HCT116 (cell line): ENCODE results near the gene ADAMTS6. TPM values are rescaled to one million over a fixed set of nuclear protein-coding genes. Genes with fewer than 3 reads are reported as not detected.

Experiments used
- ATAC-seq: fragments of 200-7000 bp; cut with Tn5 transposase; 2 replicates; pipeline ENCODE4 v1.9.1; 2020; ENCODE audit warnings: mild to moderate bottlenecking, moderate library complexity
- BruUV-seq: library from RNA; stranded (reverse); fragments of 400-500 nt; replicated peaks from 2 replicates; lab custom pipeline; 2021; lab: Mats Ljungman, UMichigan
- CTCF ChIA-PET: fragments of 300-600 bp; sonication (Branson Sonifier 250); formaldehyde crosslinking; loops from one replicate; lab custom pipeline; 2021; ENCODE audit warnings: antibody characterized with exemption; lab: Charles Lee
- POLR2A ChIA-PET: fragments of 300-600, 350-600 bp; sonication (Branson Sonifier 250); formaldehyde crosslinking; loops from one replicate; lab custom pipeline; 2021; ENCODE audit warnings: antibody characterized with exemption; lab: Charles Lee
- RAD21 ChIA-PET, 2 experiments: fragments of 300-600 bp; sonication (Branson Sonifier 250); formaldehyde crosslinking; loops; one replicate each; lab custom pipeline; 2023; ENCODE audit warnings: low total read pairs in 2 of 2; ENCODE audit not compliant: uncharacterized antibody in 2 of 2, unreplicated experiment in 2 of 2, low non-redundant PET in 1 of 2; lab: Charles Lee
- DNase-seq: peaks from one replicate; pipeline ENCODE4 v3.0.0-alpha.2; 2010; ENCODE audit warnings: low read depth, low spot score
- H2AFZ ChIP-seq: fragments of 200-600 bp; shearing (Covaris generic), sonication (generic); 2 replicates; pipeline ENCODE4 v1.6.1; 2017; ENCODE audit warnings: low read depth, mixed run types, mixed read lengths, antibody characterized with exemption, low read length; ENCODE audit not compliant: poor library complexity, severe bottlenecking
- H3K27ac ChIP-seq: 2 replicates; pipeline ENCODE4 v1.5.1; 2012; ENCODE audit warnings: low read depth, low read length
- H3K27me3 ChIP-seq: fragments of 200-600 bp; sonication (generic); 2 replicates; pipeline ENCODE4 v1.6.1; 2016; ENCODE audit warnings: mixed run types, low read length, mixed read lengths; ENCODE audit not compliant: insufficient read depth
- H3K36me3 ChIP-seq, 2 experiments: fragments of 200-500 bp in 1 of 2; fragments of 200-600 bp in 1 of 2; sonication (Bioruptor generic) in 1 of 2; sonication (generic) in 1 of 2; 2 replicates each; pipeline versions ENCODE4 v1.5.1 to v1.6.1; 2014 to 2016; ENCODE audit warnings: low read length in 2 of 2, inconsistent platforms in 1 of 2, mixed read lengths in 1 of 2, mixed run types in 1 of 2; ENCODE audit not compliant: insufficient read depth in 2 of 2, control insufficient read depth in 1 of 2
- H3K4me1 ChIP-seq, 2 experiments: fragments of 200-600 bp in 1 of 2; sonication (generic) in 1 of 2; 2 replicates each; pipeline versions ENCODE4 v1.5.1 to v1.6.1; 2012 to 2017; ENCODE audit warnings: low read length in 2 of 2, inconsistent platforms in 1 of 2, mild to moderate bottlenecking in 1 of 2, mixed read lengths in 1 of 2, mixed run types in 1 of 2, moderate library complexity in 1 of 2; ENCODE audit not compliant: insufficient read depth in 2 of 2, control insufficient read depth in 1 of 2
- H3K4me2 ChIP-seq: fragments of 200-600 bp; sonication (generic); 2 replicates; pipeline ENCODE4 v1.6.1; 2017; ENCODE audit warnings: mixed run types, low read length, mixed read lengths
- H3K4me3 ChIP-seq, 2 experiments: fragments of 200-600 bp in 1 of 2; sonication (generic) in 1 of 2; replicated peaks in 1 of 2; 2 replicates each; pipeline ENCODE4 v1.5.1; 2011 to 2016; ENCODE audit warnings: low read length in 2 of 2, control low read depth in 1 of 2, low read depth in 1 of 2, mild to moderate bottlenecking in 1 of 2, mixed read lengths in 1 of 2, mixed run types in 1 of 2
- H3K79me2 ChIP-seq: fragments of 200-600 bp; sonication (generic); 2 replicates; pipeline ENCODE4 v1.6.1; 2017; ENCODE audit warnings: mild to moderate bottlenecking, mixed run types, low read length, moderate library complexity, mixed read lengths; ENCODE audit not compliant: insufficient read depth
- H3K9ac ChIP-seq: fragments of 200-600 bp; sonication (generic); 2 replicates; pipeline ENCODE4 v1.6.1; 2016; ENCODE audit warnings: low read length, mixed read lengths
- H3K9me2 ChIP-seq: fragments of 200-600 bp; sonication (generic), shearing (Covaris generic); 2 replicates; pipeline ENCODE4 v1.6.1; 2017; ENCODE audit warnings: mixed run types, mild to moderate bottlenecking, moderate library complexity; ENCODE audit not compliant: insufficient read depth
- H3K9me3 ChIP-seq, 2 experiments: fragments of 200-500 bp in 1 of 2; fragments of 200-600 bp in 1 of 2; sonication (Bioruptor generic) in 1 of 2; sonication (generic) in 1 of 2; 2 replicates each; pipeline ENCODE4 v1.6.1; 2014 to 2017; ENCODE audit warnings: low read length in 2 of 2, mixed read lengths in 2 of 2, inconsistent platforms in 1 of 2, low read depth in 1 of 2, mild to moderate bottlenecking in 1 of 2, mixed run types in 1 of 2, moderate library complexity in 1 of 2; ENCODE audit not compliant: control insufficient read depth in 1 of 2, insufficient read depth in 1 of 2
- H4K20me1 ChIP-seq: fragments of 200-600 bp; sonication (generic), shearing (Covaris generic); 2 replicates; pipeline ENCODE4 v1.6.1; 2017; ENCODE audit warnings: mixed run types, mild to moderate bottlenecking, moderate library complexity; ENCODE audit not compliant: insufficient read depth
- ATF3 ChIP-seq: IDR thresholded peaks from 2 replicates; pipeline ENCODE4 v1.6.1; 2012
- CBX3 ChIP-seq: IDR thresholded peaks from 2 replicates; pipeline ENCODE4 v1.6.1; 2012; ENCODE audit warnings: low read depth
- CTCF ChIP-seq, 3 experiments: fragments of 200-600 bp in 1 of 3; sonication (generic) in 1 of 3; IDR thresholded peaks in 2 of 3; conservative IDR thresholded peaks in 1 of 3; 2 replicates each; pipeline ENCODE4 v1.5.1; 2012 to 2017; ENCODE audit warnings: low read depth in 2 of 3, low read length in 2 of 3, antibody characterized with exemption in 1 of 3, borderline replicate concordance in 1 of 3, control low read depth in 1 of 3, mild to moderate bottlenecking in 1 of 3, mixed read lengths in 1 of 3, mixed run types in 1 of 3, moderate library complexity in 1 of 3; ENCODE audit not compliant: insufficient read depth in 1 of 3
- EGR1 ChIP-seq: IDR thresholded peaks from 2 replicates; pipeline ENCODE4 v1.6.1; 2012; ENCODE audit warnings: low read depth
- ELF1 ChIP-seq: IDR thresholded peaks from 2 replicates; pipeline ENCODE4 v1.6.1; 2012; ENCODE audit warnings: low read depth, borderline replicate concordance
- EZH2phosphoT487 ChIP-seq: fragments of 200-600 bp; IDR thresholded peaks from 2 replicates; pipeline ENCODE4 v1.6.1; 2018; ENCODE audit warnings: antibody characterized with exemption, borderline replicate concordance
- FOSL1 ChIP-seq: IDR thresholded peaks from 2 replicates; pipeline ENCODE4 v1.6.1; 2012; ENCODE audit warnings: low read depth
- MAX ChIP-seq: IDR thresholded peaks from 2 replicates; pipeline ENCODE4 v1.6.1; 2012
- POLR2A ChIP-seq: IDR thresholded peaks from 2 replicates; pipeline ENCODE4 v1.7.0; 2011; ENCODE audit warnings: borderline replicate concordance; ENCODE audit not compliant: insufficient read depth, insufficient read length; ENCODE audit errors: extremely low read depth
- RAD21 ChIP-seq: IDR thresholded peaks from 2 replicates; pipeline ENCODE4 v1.6.1; 2012; ENCODE audit warnings: low read depth, mild to moderate bottlenecking
- SIN3A ChIP-seq: IDR thresholded peaks from 2 replicates; pipeline ENCODE4 v1.6.1; 2012; ENCODE audit warnings: low read depth
- SP1 ChIP-seq: IDR thresholded peaks from 2 replicates; pipeline ENCODE4 v1.6.1; 2012; ENCODE audit warnings: low read depth
- SRF ChIP-seq: IDR thresholded peaks from 2 replicates; pipeline ENCODE4 v1.6.1; 2012; ENCODE audit warnings: low read depth
- TCF7L2 ChIP-seq: IDR thresholded peaks from 2 replicates; pipeline ENCODE4 v1.7.0; 2011; ENCODE audit warnings: borderline replicate concordance, inconsistent platforms; ENCODE audit not compliant: insufficient read depth, insufficient read length; ENCODE audit errors: extremely low read depth
- YY1 ChIP-seq: IDR thresholded peaks from 2 replicates; pipeline ENCODE4 v1.6.1; 2011; ENCODE audit warnings: low read length, low read depth, moderate library complexity, mild to moderate bottlenecking; ENCODE audit not compliant: insufficient replicate concordance; ENCODE audit errors: extremely low read depth
- ZFX ChIP-seq: fragments of 450-650 bp; IDR thresholded peaks from 2 replicates; pipeline ENCODE4 v1.6.1; 2017
- ZNF274 ChIP-seq: fragments of 200-500 bp; sonication (Bioruptor generic); IDR thresholded peaks from 2 replicates; pipeline ENCODE4 v1.6.1; 2014; ENCODE audit warnings: mild to moderate bottlenecking, low read depth, low read length, inconsistent platforms
- intact Hi-C: fragments of 100-400 bp; cut with micrococcal nuclease; formaldehyde crosslinking; loops from 2 replicates; pipeline ENCODE4 v1.10.0; 2022
- total RNA-seq: library from RNA; stranded (reverse); gene quantifications from one replicate; pipeline ENCODE4 v1.2.1, GENCODE V29; 2021; ENCODE audit not compliant: unreplicated experiment
- TF ChIP-seq, protein P1 (sequence below): IDR thresholded peaks from 2 replicates; pipeline ENCODE4 v1.6.1; 2011; ENCODE audit warnings: mild to moderate bottlenecking, low read length, moderate library complexity; ENCODE audit not compliant: insufficient replicate concordance; ENCODE audit errors: extremely low read depth
- TF ChIP-seq, protein P2 (sequence below): IDR thresholded peaks from 2 replicates; pipeline ENCODE4 v1.6.1; 2012; ENCODE audit warnings: low read depth

The ADAMTS6 gene
- total RNA-seq, 1 experiment from 2014 or later, result 0.93 TPM

- Histone ChIP-seq H4K20me1 (no peaks in the 10 kb centered on the region), H3K27me3 (no peaks in the 10 kb centered on the region), H2AFZ (no peak overlapping the region), H3K27ac (no peak overlapping the region), H3K79me2 (no peaks in the 10 kb centered on the region), H3K4me3 (no peak overlapping the region), H3K9me2 (no peaks in the 10 kb centered on the region), H3K4me1 (no peaks in the 10 kb centered on the region), H3K9me3 (no peaks in the 10 kb centered on the region), H3K36me3 (no peaks in the 10 kb centered on the region), H3K4me2 (no peak overlapping the region), H3K9ac (no peak overlapping the region)
- TF ChIP-seq TCF7L2 (no peak), ZNF274 (no peak), FOSL1 (no peak), SP1 (no peak), POLR2A (no peak), ATF3 (no peak), SIN3A (no peak), EZH2phosphoT487 (no peak), ZFX (no peak), ELF1 (no peak), CBX3 (no peak), RAD21 (no peak), CTCF (IDR thresholded peaks at IDR 0.05 in 2 of 3, conservative IDR thresholded peaks at IDR 0.05 in 1 of 3; ENCODE audit: borderline replicate concordance in 1 of 3, insufficient read depth in 1 of 3, low read depth in 2 of 3, low read length in 2 of 3) (no peak), EGR1 (no peak), SRF (no peak), MAX (no peak), YY1 (no peak)
- TF ChIP-seq, protein P1, sequence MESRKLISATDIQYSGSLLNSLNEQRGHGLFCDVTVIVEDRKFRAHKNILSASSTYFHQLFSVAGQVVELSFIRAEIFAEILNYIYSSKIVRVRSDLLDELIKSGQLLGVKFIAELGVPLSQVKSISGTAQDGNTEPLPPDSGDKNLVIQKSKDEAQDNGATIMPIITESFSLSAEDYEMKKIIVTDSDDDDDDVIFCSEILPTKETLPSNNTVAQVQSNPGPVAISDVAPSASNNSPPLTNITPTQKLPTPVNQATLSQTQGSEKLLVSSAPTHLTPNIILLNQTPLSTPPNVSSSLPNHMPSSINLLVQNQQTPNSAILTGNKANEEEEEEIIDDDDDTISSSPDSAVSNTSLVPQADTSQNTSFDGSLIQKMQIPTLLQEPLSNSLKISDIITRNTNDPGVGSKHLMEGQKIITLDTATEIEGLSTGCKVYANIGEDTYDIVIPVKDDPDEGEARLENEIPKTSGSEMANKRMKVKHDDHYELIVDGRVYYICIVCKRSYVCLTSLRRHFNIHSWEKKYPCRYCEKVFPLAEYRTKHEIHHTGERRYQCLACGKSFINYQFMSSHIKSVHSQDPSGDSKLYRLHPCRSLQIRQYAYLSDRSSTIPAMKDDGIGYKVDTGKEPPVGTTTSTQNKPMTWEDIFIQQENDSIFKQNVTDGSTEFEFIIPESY, result no peak
- TF ChIP-seq, protein P2, sequence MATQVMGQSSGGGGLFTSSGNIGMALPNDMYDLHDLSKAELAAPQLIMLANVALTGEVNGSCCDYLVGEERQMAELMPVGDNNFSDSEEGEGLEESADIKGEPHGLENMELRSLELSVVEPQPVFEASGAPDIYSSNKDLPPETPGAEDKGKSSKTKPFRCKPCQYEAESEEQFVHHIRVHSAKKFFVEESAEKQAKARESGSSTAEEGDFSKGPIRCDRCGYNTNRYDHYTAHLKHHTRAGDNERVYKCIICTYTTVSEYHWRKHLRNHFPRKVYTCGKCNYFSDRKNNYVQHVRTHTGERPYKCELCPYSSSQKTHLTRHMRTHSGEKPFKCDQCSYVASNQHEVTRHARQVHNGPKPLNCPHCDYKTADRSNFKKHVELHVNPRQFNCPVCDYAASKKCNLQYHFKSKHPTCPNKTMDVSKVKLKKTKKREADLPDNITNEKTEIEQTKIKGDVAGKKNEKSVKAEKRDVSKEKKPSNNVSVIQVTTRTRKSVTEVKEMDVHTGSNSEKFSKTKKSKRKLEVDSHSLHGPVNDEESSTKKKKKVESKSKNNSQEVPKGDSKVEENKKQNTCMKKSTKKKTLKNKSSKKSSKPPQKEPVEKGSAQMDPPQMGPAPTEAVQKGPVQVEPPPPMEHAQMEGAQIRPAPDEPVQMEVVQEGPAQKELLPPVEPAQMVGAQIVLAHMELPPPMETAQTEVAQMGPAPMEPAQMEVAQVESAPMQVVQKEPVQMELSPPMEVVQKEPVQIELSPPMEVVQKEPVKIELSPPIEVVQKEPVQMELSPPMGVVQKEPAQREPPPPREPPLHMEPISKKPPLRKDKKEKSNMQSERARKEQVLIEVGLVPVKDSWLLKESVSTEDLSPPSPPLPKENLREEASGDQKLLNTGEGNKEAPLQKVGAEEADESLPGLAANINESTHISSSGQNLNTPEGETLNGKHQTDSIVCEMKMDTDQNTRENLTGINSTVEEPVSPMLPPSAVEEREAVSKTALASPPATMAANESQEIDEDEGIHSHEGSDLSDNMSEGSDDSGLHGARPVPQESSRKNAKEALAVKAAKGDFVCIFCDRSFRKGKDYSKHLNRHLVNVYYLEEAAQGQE, result no peak
- ChIA-PET RAD21 (no interaction called here), CTCF (no interaction called here), POLR2A (no interaction called here)
- ATAC-seq (no peak), DNase-seq (no peak)
- intact Hi-C loops, result no loop called here
- no TSS peak for BruUV-seq
Observed at GRCh38 chr5:65261499-65261898, 220.2 kb downstream of the ADAMTS6 start.
